NCI-H2196 treated with DMSO at 0.1 percent for 48 hours (cell line): ENCODE data around the gene OTULIN.

Experiments used
- DNase-seq: peaks from one replicate; lab custom pipeline; 2025; ENCODE audit not compliant: unreplicated experiment; lab: John Stamatoyannopoulos, UW

Gene OTULIN

GRCh38 chr5:14696057-14696456 is 31.5 kb downstream of the OTULIN start:
- no peak for DNase-seq

- no peak for DNase-seq
These were observed 32.3 kb downstream of the OTULIN start for GRCh38 chr5:14696851-14697250.

- DNase-seq: no peak
These were observed 34.0 kb downstream of the OTULIN start for GRCh38 chr5:14698495-14698894.

- no peak for DNase-seq
These were observed 34.6 kb downstream of the OTULIN start for GRCh38 chr5:14699159-14699558.

GRCh38 chr5:14699807-14700400 is 35.4 kb downstream of the OTULIN start:
- DNase-seq: no peak

- DNase-seq: no peak
These were observed 36.2 kb downstream of the OTULIN start for GRCh38 chr5:14700478-14701436.

- DNase-seq: no peak
These were observed 37.0 kb downstream of the OTULIN start for GRCh38 chr5:14701556-14701955.

GRCh38 chr5:14702238-14702839 is 37.8 kb downstream of the OTULIN start:
- no peak for DNase-seq

- no peak for DNase-seq
These were observed 41.0 kb downstream of the OTULIN start for GRCh38 chr5:14705556-14705955.

GRCh38 chr5:14706615-14707021 is 42.1 kb downstream of the OTULIN start:
- no peak for DNase-seq

- no peak for DNase-seq
These were observed 43.4 kb downstream of the OTULIN start for GRCh38 chr5:14707811-14708390.

- no peak for DNase-seq
These were observed 44.0 kb downstream of the OTULIN start for GRCh38 chr5:14708551-14708950.

- no peak for DNase-seq
These were observed 45.9 kb downstream of the OTULIN start for GRCh38 chr5:14710313-14710994.

- DNase-seq: no peak
These were observed 47.6 kb downstream of the OTULIN start for GRCh38 chr5:14712131-14712530.

- no peak for DNase-seq
These were observed 48.1 kb downstream of the OTULIN start for GRCh38 chr5:14712666-14713065.

GRCh38 chr5:14713476-14714390 is 49.2 kb downstream of the OTULIN start:
- no peak for DNase-seq

GRCh38 chr5:14714706-14715105 is 50.2 kb downstream of the OTULIN start:
- peak; percentile 66 for DNase-seq

- no peak for DNase-seq
These were observed 51.0 kb downstream of the OTULIN start for GRCh38 chr5:14715481-14715880.

GRCh38 chr5:14716755-14717752 is 52.5 kb downstream of the OTULIN start:
- no peak for DNase-seq
